Nephron (organoid): ENCODE measurements around the gene INHBC.
A peak's percentile ranks its signal among the peaks of the same experiment; 100 is the strongest.

Source experiments
- H3K27ac Mint-ChIP-seq, 3 experiments: 2 replicates each; pipeline ENCODE4 v1.8.0; 2020; ENCODE audit warnings: mixed read lengths in 3 of 3, mild to moderate bottlenecking in 2 of 3, moderate library complexity in 1 of 3
- H3K27me3 Mint-ChIP-seq: 2 replicates; pipeline ENCODE4 v1.8.0; 2021; ENCODE audit warnings: low read depth, mild to moderate bottlenecking, moderate library complexity, mixed read lengths
- H3K36me3 Mint-ChIP-seq: 2 replicates; pipeline ENCODE4 v1.8.0; 2020; ENCODE audit warnings: low read depth, mixed read lengths
- H3K4me1 Mint-ChIP-seq: 2 replicates; pipeline ENCODE4 v1.8.0; 2020; ENCODE audit warnings: mixed read lengths
- H3K4me3 Mint-ChIP-seq, 3 experiments: 2 replicates each; pipeline ENCODE4 v1.8.0; 2020; ENCODE audit warnings: mild to moderate bottlenecking in 3 of 3, mixed read lengths in 3 of 3, moderate library complexity in 2 of 3
- H3K9me3 Mint-ChIP-seq: 2 replicates; pipeline ENCODE4 v1.8.0; 2020; ENCODE audit warnings: mixed read lengths
- CTCF ChIP-seq, 3 experiments: fragments of 200-600 bp; sonication (generic); IDR thresholded peaks; one replicate each; pipeline ENCODE4 v1.5.0; 2021; ENCODE audit warnings: antibody characterized with exemption in 3 of 3; ENCODE audit not compliant: unreplicated experiment in 3 of 3

The INHBC gene

GRCh38 chr12:57461917-57462250 lies 27.3 kb downstream of the INHBC start:
- TF ChIP-seq CTCF (IDR thresholded peaks at IDR 0.05; ENCODE audit: unreplicated experiment in 3 of 3) = no peak
- Mint-ChIP-seq H3K4me1 (peaks cover 17% of the 10 kb centered on the region), H3K27ac (peak overlapping the region; percentile 88 to 99 (median 91)), H3K27me3 (peaks cover 29% of the 10 kb centered on the region), H3K9me3 (no peaks in the 10 kb centered on the region), H3K4me3 (peak overlapping the region; percentile 84 to 93 (median 92)), H3K36me3 (peaks cover 13% of the 10 kb centered on the region)

GRCh38 chr12:57462251-57462911 lies 27.8 kb downstream of the INHBC start:
- Mint-ChIP-seq H3K4me1 (peaks cover 17% of the 10 kb centered on the region), H3K4me3 (peak overlapping the region; percentile 84 to 93 (median 92)), H3K36me3 (peaks cover 17% of the 10 kb centered on the region), H3K27ac (peak overlapping the region; percentile 88 to 99 (median 91)), H3K9me3 (no peaks in the 10 kb centered on the region), H3K27me3 (peaks cover 33% of the 10 kb centered on the region)
- peak; percentile 94 to 95 (median 94) for TF ChIP-seq CTCF (IDR thresholded peaks at IDR 0.05; ENCODE audit: unreplicated experiment in 3 of 3)

- peak overlapping the region; percentile 88 to 91 (median 91) for H3K27ac Mint-ChIP-seq
- TF ChIP-seq CTCF (IDR thresholded peaks at IDR 0.05; ENCODE audit: unreplicated experiment in 3 of 3) = no peak
- no peaks in the 10 kb centered on the region for H3K9me3 Mint-ChIP-seq
- H3K4me3 Mint-ChIP-seq = peak overlapping the region; percentile 82 to 88 (median 84)
- peaks cover 35% of the 10 kb centered on the region for H3K27me3 Mint-ChIP-seq
- H3K36me3 Mint-ChIP-seq = peaks cover 17% of the 10 kb centered on the region
- H3K4me1 Mint-ChIP-seq = peaks cover 17% of the 10 kb centered on the region
These were observed 28.3 kb downstream of the INHBC start for GRCh38 chr12:57462912-57463253.

GRCh38 chr12:57464569-57464968 lies 30.0 kb downstream of the INHBC start:
- peaks cover 42% of the 10 kb centered on the region for H3K27me3 Mint-ChIP-seq
- H3K27ac Mint-ChIP-seq = no peak overlapping the region
- H3K4me1 Mint-ChIP-seq = peaks cover 12% of the 10 kb centered on the region

GRCh38 chr12:57465030-57465746 lies 30.6 kb downstream of the INHBC start:
- H3K27ac Mint-ChIP-seq = no peak overlapping the region
- peak overlapping the region; percentile 20 to 76 (median 21) for H3K4me3 Mint-ChIP-seq
- no peaks in the 10 kb centered on the region for H3K9me3 Mint-ChIP-seq
- H3K27me3 Mint-ChIP-seq = peaks cover 42% of the 10 kb centered on the region
- peaks cover 12% of the 10 kb centered on the region for H3K4me1 Mint-ChIP-seq
- H3K36me3 Mint-ChIP-seq = peaks cover 20% of the 10 kb centered on the region
- no peak for TF ChIP-seq CTCF (IDR thresholded peaks at IDR 0.05; ENCODE audit: unreplicated experiment in 3 of 3)

More at GRCh38 chr12:57464569-57464968, 30.0 kb downstream of the INHBC start:
- Mint-ChIP-seq H3K4me3 (peak overlapping the region; percentile 20 to 76 (median 21)), H3K9me3 (no peaks in the 10 kb centered on the region), H3K36me3 (peaks cover 20% of the 10 kb centered on the region)
- TF ChIP-seq CTCF (IDR thresholded peaks at IDR 0.05; ENCODE audit: unreplicated experiment in 3 of 3) = no peak
